ENCODE data around the gene CYP39A1. TPM values are rescaled to one million over a fixed set of nuclear protein-coding genes. Genes with fewer than 3 reads are reported as not detected.

Gene CYP39A1
- total and polyA plus RNA-seq, 2 of the 13 experiments (the other 11 are each of a cell fraction or from before 2014, with no cell fraction given), result 0.13 TPM; not detected in 1

- peak; percentile 97 for TF ChIP-seq ZNF800 (CRISPR knock-in tag; IDR thresholded peaks at IDR 0.05)
- TF ChIP-seq ZSCAN21 (CRISPR knock-in tag; IDR thresholded peaks at IDR 0.05; ENCODE audit: borderline replicate concordance), result no peak
- 0 out of 2 replicates have a peak, but pooled peaks have one; percentile 35 for TF ChIP-seq ZFP82 (CRISPR knock-in tag; IDR thresholded peaks at IDR 0.05; ENCODE audit: borderline replicate concordance)
- no peak for TF ChIP-seq ZFP62 (CRISPR knock-in tag; IDR thresholded peaks at IDR 0.05)
- TF ChIP-seq TRIM24 (CRISPR knock-in tag; IDR thresholded peaks at IDR 0.05), result no peak
- no peak for TF ChIP-seq RNF219 (CRISPR knock-in tag; IDR thresholded peaks at IDR 0.05)
- TF ChIP-seq RBAK (CRISPR knock-in tag; IDR thresholded peaks at IDR 0.05), result no peak
- peak; percentile 68; the same call in 1 of the 2 replicates for TF ChIP-seq ZGPAT (CRISPR knock-in tag; IDR thresholded peaks at IDR 0.05)
- no peak for TF ChIP-seq SATB2 (CRISPR knock-in tag; IDR thresholded peaks at IDR 0.05)
- TF ChIP-seq RARA (CRISPR knock-in tag; IDR thresholded peaks at IDR 0.05), result no peak
- no peak for TF ChIP-seq PRPF4 (IDR thresholded peaks at IDR 0.05; ENCODE audit: low read depth, low read length, poor library complexity, severe bottlenecking)
- no peak for TF ChIP-seq ZBTB21 (CRISPR knock-in tag; IDR thresholded peaks at IDR 0.05)
- TF ChIP-seq ZNF841 (CRISPR knock-in tag; IDR thresholded peaks at IDR 0.05; ENCODE audit: borderline replicate concordance), result no peak
- no peak for TF ChIP-seq AGO2 (optimal IDR thresholded peaks at IDR 0.05; ENCODE audit: low read depth, low read length)
- TF ChIP-seq ZNF570 (CRISPR knock-in tag; IDR thresholded peaks at IDR 0.05; ENCODE audit: borderline replicate concordance), result no peak
- TF ChIP-seq NFE2 (CRISPR knock-in tag; IDR thresholded peaks at IDR 0.05), result no peak
- no peak for TF ChIP-seq ARHGAP35 (CRISPR knock-in tag; IDR thresholded peaks at IDR 0.05; ENCODE audit: borderline replicate concordance)
- TF ChIP-seq ZNF550 (CRISPR knock-in tag; IDR thresholded peaks at IDR 0.05; ENCODE audit: borderline replicate concordance), result no peak
- TF ChIP-seq TEF (CRISPR knock-in tag; IDR thresholded peaks at IDR 0.05), result no peak
- TF ChIP-seq NR3C1 (CRISPR knock-in tag; IDR thresholded peaks at IDR 0.05), result no peak
- no peak for TF ChIP-seq E2F2 (CRISPR knock-in tag; IDR thresholded peaks at IDR 0.05; ENCODE audit: borderline replicate concordance)
- no peak for TF ChIP-seq MBNL3 (CRISPR knock-in tag; conservative IDR thresholded peaks at IDR 0.05)
- peak; percentile 54; the same call in 1 of the 2 replicates for TF ChIP-seq KMT2B (CRISPR knock-in tag; IDR thresholded peaks at IDR 0.05)
These were observed at the start of gene CYP39A1, which contains the start of gene SLC25A27 (continued) for GRCh38 chr6:46652603-46653438.

Data from HepG2 (cell line).